Activated T-helper 9 cell treated with anti-CD3 and anti-CD28 coated beads, Interleukin-2, amount 50 U/mL, for 16 hours (primary cell): ENCODE data around the gene OR2A25.

Experiments
- DNase-seq: peaks from one replicate; pipeline ENCODE4 v3.0.0-alpha.2; 2020; ENCODE audit warnings: low read depth

OR2A25 gene

GRCh38 chr7:144074374-144074773 lies 4.8 kb downstream of the OR2A25 start:
- no peak for DNase-seq

- DNase-seq = no peak
Observed at GRCh38 chr7:144085978-144086377, 16.4 kb downstream of the OR2A25 start, which contains the start of gene OR2A12. Gene OR2A12 (plus strand): TSS chr7:144086278. CDS start chr7:144095108, 8,830 bp downstream.

- DNase-seq = no peak
Observed at GRCh38 chr7:144086730-144087129, 17.1 kb downstream of the OR2A25 start.

GRCh38 chr7:144087230-144087629 lies 17.6 kb downstream of the OR2A25 start:
- DNase-seq = no peak

- no peak for DNase-seq
Observed at GRCh38 chr7:144090667-144091066, 21.1 kb downstream of the OR2A25 start.

DNA sequence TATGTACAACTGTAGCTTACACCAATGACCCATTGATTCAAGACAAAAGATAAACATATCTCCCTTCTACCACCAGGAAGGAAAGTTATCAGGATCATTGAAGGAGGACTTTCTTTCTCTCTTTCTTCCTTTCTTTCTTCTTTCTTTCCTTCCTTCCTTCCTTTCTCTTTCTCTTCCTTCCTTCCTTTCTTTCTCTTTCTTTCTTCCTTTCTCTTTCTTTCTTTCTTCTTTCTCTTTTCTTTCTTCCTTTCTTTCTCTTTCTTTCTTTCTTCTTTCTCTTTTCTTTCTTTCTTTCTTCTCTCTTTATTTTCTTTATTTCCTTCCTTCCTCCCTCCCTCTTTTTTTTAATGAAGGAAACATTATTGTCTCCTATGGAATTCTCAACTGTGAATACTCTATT lies 29.2 kb downstream of the OR2A25 start:
- DNase-seq = no peak

DNA sequence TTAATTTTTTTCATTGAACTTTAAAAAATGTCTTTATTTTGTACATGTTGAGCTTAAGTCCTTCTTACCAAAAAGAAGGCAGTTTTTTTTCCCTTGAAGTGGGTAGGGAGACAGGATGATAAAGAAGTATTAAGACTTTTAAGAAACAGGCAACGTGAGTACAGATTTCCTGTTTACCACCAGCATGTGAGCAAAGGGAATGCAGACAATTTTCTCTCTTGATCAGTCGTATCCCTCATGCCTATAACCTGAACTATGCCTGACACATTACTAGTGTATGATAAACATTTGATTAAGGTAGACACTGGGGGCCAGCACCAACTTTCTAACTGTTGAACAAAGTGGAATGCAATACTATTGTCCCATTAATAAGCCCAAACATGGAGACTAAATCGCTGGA lies 31.0 kb downstream of the OR2A25 start:
- no peak for DNase-seq

GRCh38 chr7:144102041-144102440 lies 32.4 kb downstream of the OR2A25 start:
- no peak for DNase-seq

DNA sequence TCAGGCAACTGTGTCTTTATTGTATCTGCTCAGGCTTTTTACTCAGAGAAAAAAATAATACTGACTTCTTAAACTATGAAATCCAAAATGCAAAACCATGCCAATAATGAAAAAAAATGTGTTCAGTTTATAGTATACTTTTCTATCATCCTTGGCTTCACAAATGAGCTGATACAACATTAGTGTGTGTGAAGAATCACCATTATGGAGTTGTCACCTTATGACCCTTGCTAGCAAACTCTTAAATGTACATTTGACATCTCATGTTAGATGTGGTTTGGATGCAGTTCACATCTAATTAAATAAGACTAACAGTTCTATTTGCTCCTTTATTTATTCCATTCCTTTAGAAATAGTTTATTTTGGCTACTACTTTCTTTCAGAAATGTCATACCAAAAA lies 35.6 kb downstream of the OR2A25 start:
- no peak for DNase-seq

DNA sequence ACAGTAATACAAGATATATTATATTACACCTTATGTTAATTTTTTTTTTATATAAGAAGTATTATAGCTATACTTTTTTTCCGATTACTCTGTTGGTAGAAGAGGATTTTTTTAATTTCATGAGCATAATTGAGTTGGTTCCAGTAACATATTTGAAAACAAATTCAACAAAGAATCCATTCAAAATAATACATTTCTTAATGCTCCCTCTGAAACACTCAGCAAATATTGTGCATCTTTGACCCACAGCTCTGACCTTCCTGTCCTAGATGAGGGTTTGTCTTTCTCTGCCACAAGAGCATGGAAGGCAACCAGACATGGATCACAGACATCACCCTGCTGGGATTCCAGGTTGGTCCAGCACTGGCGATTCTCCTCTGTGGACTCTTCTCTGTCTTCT lies 39.7 kb downstream of the OR2A25 start, which contains the start of gene OR2A2:
OR2A2 (plus strand) TSS at position 301 of the 400 bp plus-strand sequence; CDS start at position 301, 0 bp downstream.
- DNase-seq = no peak

GRCh38 chr7:144110272-144110671 lies 40.7 kb downstream of the OR2A25 start:
- no peak for DNase-seq

- no peak for DNase-seq
Observed at GRCh38 chr7:144113651-144114050, 44.0 kb downstream of the OR2A25 start.

DNA sequence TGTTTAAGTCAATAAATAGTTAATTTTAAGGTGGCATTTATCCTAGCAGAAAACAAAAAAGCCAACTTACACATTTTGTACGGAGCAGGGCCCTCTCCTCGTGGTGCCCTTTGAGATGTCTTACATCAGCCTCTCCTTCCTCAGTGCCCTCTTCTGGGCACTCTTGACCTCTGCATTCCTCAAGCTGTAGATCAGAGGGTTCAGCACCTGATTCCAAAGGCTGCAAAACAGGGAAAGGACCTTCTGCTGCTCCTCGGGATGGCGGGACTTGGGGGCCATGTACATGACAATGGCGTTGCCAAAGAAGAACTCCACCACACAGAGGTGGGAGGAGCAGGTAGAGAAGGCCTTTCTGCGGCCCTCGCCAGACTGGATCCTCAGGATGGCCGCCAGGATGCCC lies 48.7 kb downstream of the OR2A25 start:
- no peak for DNase-seq

DNA sequence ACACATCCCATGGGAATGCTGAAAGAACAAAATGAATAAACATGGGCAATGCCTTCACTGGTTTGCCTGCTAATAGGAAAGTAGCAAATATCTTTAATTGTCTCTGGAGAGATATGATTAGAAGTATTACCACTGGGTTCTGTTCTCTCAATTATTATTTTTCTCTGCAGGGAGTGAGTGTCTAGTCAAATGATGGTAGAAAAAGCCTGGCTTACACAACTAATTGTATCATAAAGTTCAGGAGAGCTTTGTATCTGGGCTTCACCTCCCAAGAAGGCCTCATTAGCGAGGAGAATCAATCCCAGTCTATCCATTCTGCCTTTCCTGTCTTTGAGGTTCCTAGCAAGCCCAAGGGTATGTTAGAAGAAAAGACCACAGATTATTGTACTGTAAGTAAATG lies 53.3 kb downstream of the OR2A25 start, which contains the start of gene OR2A14:
OR2A14 (plus strand) TSS at position 301 of the 400 bp plus-strand sequence. CDS start 5,937 bp downstream, outside the sequence.
- DNase-seq = no peak
